Activated CD4-positive, alpha-beta T cell treated with anti-CD3 and anti-CD28 coated beads, Interleukin-2, amount 50 U/mL, for 4 hours (primary cell): ENCODE measurements around the gene MRPL38.
A peak's percentile ranks its signal among the peaks of the same experiment; 100 is the strongest.

ENCODE experiments used
- DNase-seq, 2 experiments: peaks; one replicate each; pipeline ENCODE4 v3.0.0-alpha.2; 2020

MRPL38 gene

GRCh38 chr17:75917917-75918445 lies 13.3 kb upstream of the MRPL38 start:
- DNase-seq: no peak

DNA sequence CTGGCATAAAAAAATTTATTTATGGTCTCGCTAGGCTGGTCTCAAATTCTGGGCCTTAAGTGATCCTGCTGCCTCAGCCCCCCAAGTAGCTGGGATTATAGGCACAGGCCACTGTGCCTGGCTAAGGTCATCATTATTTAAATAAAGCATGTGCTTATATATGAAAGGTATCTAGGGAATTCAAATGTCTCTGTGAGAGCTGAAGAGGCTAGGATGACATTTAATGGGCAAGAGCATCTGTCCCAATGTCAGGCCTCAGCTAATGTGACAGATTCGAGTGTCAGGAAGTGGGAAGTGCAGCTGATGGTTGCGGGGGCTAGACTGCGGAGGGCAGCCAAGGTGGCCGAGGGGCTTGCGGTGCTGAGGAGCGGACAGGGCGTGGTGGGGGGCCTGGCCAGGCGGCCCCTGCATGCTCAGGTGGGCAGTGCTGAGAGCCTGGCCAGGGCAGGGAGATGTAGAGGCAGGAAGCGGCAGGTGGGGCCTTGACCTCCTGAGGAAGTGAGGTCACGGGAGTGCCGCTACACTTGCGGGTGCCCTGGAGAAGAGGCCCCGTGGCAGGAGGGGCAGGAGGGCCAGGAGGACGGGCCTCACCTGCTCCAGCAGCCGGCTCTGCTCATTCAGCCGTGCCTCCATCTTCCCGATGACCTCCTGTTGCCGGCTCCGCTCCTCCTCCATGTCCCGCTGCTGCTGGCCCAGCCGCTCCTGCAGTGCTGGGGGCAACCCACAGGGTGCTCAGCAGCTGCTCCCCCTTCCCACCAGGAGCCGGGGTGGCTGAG lies 12.6 kb upstream of the MRPL38 start:
- no peak for DNase-seq

DNA sequence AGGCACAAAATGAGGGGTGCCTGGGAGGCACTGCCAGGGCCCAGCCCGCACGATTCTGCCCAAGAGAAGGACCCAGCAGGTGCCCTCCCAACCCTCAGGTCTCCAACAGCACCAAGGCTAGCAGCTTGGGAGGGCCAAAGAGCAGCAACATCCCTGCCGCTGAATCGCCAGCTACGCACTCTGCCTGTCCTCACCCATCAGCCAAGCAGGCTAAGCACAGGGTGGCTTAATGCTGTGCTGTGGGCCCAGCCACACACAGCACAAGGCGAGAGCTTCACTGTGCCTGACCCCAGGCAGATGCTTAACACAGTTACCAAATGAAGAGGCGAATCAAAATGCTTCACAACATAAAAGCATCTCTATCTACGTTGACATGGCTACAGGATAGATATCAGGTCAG lies 10.6 kb upstream of the MRPL38 start:
- DNase-seq: no peak

GRCh38 chr17:75914643-75915267 lies 10.1 kb upstream of the MRPL38 start:
- no peak for DNase-seq

GRCh38 chr17:75913537-75914210 lies 9.0 kb upstream of the MRPL38 start:
- DNase-seq: no peak

GRCh38 chr17:75910699-75911098 lies 6.0 kb upstream of the MRPL38 start:
- DNase-seq: no peak

DNA sequence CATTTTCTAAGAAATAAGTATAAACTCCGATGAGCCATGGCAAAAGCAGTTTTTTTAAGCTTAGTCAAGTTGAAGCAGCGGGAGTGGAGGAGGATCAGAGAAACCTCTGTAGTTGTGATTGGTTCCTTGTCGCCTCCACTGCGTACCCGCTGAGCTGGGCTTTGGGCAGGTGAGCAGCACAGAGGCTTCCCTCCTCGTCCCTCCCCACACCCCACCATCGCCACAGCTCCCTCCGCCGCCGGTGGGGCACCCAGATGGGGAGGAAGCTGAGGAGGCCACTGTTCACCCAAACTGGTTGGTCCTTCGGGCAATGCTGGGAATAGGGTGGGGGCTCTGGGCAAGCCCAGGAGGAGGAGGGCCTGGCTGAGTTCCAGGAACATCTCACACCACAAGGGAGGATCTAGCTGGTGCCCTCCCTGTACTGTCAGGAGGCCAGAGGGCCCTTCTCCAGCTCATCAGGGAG lies 5.2 kb upstream of the MRPL38 start:
- no peak for DNase-seq

DNA sequence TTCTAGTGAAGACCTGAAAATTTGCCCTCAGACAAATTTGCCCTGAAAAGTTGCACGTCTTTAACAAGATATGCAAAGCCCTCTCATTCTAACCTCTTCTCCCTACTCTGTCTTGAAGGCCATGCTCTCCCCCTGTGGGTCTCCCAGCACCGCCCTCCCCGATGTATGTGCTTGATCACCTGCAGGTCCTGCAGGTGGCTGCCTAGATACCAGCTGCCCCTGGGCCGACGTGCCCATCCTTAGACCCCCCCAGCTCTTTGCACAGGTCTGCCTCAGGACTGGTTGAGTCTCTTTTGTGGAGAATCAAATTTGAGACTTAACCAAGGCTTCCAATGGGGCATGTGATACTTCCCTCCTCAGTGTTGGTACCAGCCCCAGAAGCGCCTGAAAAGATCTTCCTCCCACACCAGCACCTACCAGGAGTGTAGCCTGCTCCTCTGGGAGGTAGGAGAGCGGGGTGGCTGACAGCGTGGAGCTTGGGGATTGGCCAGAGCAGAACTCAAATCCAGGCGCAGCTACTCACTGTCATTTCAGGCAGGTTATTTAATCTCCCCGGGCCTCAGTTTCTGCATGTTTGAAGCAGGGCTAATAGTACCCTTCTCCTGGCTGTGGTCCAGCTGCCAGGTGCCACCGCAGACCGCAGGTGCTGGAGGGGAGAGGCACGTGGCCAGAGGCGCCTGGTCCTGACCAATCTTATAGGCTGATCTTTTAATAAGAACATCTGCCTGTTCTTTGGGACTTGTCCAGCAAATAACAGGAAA lies 4.5 kb upstream of the MRPL38 start:
- no peak for DNase-seq

DNA sequence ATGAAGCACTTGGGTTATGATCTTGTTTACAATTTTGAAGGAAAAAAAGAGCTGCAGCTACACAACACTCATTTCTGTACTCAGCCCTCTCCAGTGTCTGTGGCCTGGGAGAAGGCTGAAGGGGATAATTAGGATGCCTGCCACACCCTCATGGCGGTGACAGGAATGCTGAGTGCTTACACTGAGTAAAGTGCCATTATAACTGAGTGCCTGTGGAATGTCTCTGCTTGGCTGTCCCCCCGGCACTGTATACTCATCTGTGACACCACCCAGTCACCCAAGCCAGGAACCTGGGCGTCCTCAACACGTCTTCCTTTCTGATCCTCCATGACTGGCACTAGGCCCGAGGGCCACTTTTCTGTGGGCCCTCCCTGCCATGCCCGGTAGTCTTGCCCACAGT lies 3.5 kb upstream of the MRPL38 start:
- no peak for DNase-seq

GRCh38 chr17:75906143-75906884 lies 1.6 kb upstream of the MRPL38 start:
- no peak for DNase-seq

GRCh38 chr17:75902406-75902805 lies 2.3 kb downstream of the MRPL38 start:
- no peak for DNase-seq

GRCh38 chr17:75901727-75902126 lies 3.0 kb downstream of the MRPL38 start:
- DNase-seq: no peak

- DNase-seq: no peak
Measured at GRCh38 chr17:75900691-75901533, 3.8 kb downstream of the MRPL38 start.

DNA sequence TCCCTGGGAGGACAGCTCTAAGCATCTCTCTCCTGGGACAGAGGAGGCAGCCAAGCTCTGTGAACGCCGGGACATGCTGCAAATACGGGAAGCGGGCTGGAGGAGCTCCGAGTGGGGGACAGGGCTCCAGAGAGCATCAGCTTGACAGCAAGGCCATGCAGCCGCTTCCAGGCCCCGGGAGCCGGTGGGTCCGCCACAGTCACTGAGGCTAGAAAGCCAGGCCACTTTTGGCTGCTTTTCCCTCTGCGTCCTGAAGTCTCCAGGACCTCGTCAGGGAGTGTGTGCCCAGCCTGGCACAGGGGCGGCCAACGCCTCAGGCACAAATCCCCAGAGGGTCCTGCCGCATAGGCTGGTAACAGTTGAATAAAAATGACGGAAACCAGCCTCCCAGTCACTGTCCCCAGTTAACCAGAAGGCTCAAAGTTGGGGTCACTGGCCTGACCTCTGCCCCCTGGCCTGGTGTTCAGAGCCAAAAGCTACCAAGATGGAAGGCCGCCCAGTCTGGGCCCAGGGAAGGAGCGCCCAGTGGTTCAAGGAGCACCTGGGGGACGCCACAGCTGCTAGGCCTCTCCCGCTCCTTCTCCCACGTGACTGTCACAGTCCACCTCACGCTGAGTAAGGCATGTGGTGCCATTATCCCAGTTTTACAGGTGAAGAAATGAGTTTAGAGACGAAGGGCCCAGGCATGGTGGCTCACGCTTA lies 4.8 kb downstream of the MRPL38 start:
- no peak for DNase-seq

DNA sequence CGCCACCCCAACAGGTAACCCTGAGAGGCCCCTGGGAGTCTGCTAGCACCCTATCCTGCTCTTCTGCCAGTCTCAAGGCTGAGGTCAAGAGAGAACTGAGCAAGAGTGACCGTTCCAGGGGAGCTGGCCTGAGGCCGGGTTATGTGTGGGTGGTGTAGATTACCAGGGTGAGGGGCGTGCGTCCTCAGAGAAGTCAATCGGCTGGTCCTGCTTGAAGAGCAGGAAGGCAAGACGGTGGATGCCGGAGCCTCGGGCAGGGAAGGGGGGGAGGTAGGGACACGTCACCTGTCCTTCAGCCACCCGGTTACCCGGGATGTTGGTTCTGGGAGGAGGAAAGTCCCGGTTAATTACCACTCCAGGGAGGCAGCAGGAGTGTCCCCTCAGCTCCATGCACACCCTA lies 5.3 kb downstream of the MRPL38 start:
- DNase-seq: no peak

GRCh38 chr17:75898791-75899190 lies 5.9 kb downstream of the MRPL38 start:
- no peak for DNase-seq

DNA sequence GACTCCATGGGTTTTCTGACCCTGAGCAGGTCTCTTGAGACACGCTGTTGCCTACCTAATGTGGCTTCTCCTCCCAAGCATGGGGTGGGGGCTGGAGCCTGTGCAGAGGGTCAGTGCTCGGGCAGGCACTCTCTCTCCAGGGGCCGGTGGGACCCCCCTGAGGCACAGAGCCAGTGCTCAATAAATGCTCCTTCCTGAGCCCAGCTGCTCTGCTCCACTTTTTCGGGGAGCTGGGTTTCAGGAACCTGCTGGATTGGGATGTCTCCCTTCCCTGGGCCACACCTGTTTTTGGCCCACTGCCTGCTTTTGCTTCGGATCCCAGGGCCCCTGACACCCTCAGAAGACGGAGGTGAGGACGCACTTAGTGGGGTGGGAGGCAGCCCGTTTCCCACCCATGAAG lies 6.6 kb downstream of the MRPL38 start:
- no peak for DNase-seq

DNA sequence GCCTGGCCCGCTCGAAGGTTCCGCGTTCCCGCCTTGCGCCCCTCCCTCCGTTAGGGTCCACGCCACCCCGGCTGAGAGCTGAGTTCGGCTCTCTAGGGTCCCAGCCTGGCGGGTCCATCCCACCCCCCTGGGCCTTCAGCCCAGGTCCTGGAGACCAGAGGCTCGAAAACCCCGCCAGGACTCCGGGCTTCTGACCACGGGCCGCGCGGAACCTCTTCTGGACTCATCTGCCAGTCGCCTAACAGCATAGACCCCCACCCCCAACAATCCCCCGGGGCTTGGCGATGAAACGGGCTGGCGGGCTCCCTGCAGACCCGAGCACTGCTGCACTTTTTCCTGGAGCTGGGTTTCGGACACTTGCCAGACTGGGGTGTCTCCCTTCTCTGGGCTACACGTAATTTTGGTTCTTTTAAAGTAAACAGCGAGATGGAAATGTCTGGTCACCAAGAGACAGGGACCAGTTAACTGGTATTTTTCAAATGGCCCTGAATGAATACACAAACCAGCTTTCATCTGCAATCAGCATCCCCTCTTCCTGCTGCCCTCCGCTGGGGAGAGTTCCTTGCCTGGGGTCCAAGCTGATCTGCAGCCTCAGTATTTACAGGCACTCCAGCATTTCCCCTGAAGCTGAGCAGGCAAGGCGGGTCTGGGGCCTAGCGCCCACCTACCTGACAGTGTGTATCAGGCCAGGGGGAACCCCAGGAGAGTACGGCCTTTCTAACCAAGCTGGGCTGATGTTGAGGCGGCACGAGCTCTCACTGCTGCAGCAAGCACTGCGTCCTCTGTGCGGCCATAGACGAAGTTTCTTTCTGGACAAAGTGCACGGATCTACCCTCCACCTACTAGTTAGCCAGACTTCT lies 7.3 kb downstream of the MRPL38 start:
- DNase-seq: no peak

DNA sequence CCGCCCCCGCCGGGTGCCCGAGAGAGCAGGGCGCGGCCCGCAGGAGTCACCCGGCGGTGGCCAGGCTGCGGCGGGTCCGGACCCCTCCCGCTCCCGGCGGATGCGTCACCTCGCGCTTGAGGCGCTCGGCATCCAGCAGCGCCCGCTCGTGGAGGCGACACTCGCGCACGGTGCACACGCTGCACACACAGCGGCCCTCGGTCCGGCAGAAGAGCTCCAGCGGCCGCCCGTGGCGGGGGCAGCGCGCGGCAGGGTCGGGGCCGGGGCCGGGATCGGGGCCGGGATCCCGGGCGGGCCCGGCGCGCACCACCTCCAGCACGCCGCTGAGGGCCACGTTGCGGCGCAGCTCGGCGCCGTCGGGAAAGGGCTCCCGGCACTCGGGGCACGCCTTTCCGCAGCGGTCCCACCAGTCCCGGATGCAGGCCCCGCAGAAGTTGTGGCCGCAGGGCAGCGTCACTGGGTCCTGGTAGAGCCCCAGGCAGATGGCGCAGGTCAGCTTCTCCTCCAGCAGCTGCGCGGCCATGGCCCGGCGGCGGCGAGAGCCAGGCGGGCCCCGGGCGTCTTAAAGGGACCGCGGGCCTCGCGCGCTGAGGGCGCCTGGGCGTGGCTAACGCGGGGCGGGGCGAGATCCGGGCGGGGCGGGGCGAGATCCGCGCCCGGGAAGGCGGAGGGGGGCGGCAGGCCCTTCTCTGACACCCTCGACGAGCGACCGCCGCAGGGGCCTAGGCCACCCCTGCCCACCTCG lies 8.1 kb downstream of the MRPL38 start, which contains the start of gene TRIM65:
TSS of gene TRIM65 (minus strand) at position 537 of the 745 bp plus-strand sequence. CDS start at position 523, 14 bp downstream.
- DNase-seq: peak; percentile 70 to 74
